Mesendoderm (in vitro differentiated cells): ENCODE data around the gene ARHGAP45.

Experiments
- DNase-seq: peaks from one replicate; pipeline ENCODE4 v3.0.0; 2013
- H2AK5ac ChIP-seq: 2 replicates; pipeline ENCODE4 v1.6.1; 2013; ENCODE audit warnings: low read length, inconsistent platforms
- H2BK120ac ChIP-seq: 2 replicates; pipeline ENCODE4 v1.6.1; 2013; ENCODE audit warnings: low read depth, mild to moderate bottlenecking, low read length, moderate library complexity, mixed read lengths
- H2BK15ac ChIP-seq: replicated peaks from 2 replicates; pipeline ENCODE4 v1.6.1; 2013; ENCODE audit warnings: low read depth, mild to moderate bottlenecking, moderate library complexity
- H2BK5ac ChIP-seq: 2 replicates; pipeline ENCODE4 v1.6.1; 2013; ENCODE audit warnings: low read length, inconsistent platforms
- H3K18ac ChIP-seq: 2 replicates; pipeline ENCODE4 v1.6.1; 2013; ENCODE audit warnings: mild to moderate bottlenecking, low read length, mixed read lengths
- H3K23ac ChIP-seq: one replicate; pipeline ENCODE4 v1.6.1; 2013; ENCODE audit warnings: low read length
- H3K27ac ChIP-seq: 2 replicates; pipeline ENCODE4 v1.5.1; 2013; ENCODE audit warnings: low read depth, mild to moderate bottlenecking, inconsistent platforms, low read length, moderate library complexity
- H3K27me3 ChIP-seq: 2 replicates; pipeline ENCODE4 v1.6.1; 2013; ENCODE audit warnings: low read length, control low read depth, mild to moderate bottlenecking, inconsistent platforms; ENCODE audit not compliant: insufficient read depth, poor library complexity
- H3K36me3 ChIP-seq: 2 replicates; pipeline ENCODE4 v1.6.1; 2013; ENCODE audit warnings: low read length, inconsistent platforms; ENCODE audit not compliant: control insufficient read depth, insufficient read depth
- H3K4ac ChIP-seq: one replicate; pipeline ENCODE4 v1.6.1; 2013; ENCODE audit warnings: low read depth, mild to moderate bottlenecking, low read length, moderate library complexity
- H3K4me1 ChIP-seq: 2 replicates; pipeline ENCODE4 v1.6.1; 2013; ENCODE audit warnings: low read depth, low read length, inconsistent platforms; ENCODE audit not compliant: control insufficient read depth
- H3K4me2 ChIP-seq: 2 replicates; pipeline ENCODE4 v1.6.1; 2013; ENCODE audit warnings: low read length
- H3K4me3 ChIP-seq: 2 replicates; pipeline ENCODE4 v1.5.1; 2013; ENCODE audit warnings: mild to moderate bottlenecking, low read length
- H3K56ac ChIP-seq: one replicate; pipeline ENCODE4 v1.6.1; 2013; ENCODE audit warnings: low read length
- H3K79me1 ChIP-seq: 2 replicates; pipeline ENCODE4 v1.6.1; 2013; ENCODE audit warnings: low read length, inconsistent platforms
- H3K79me2 ChIP-seq: 2 replicates; pipeline ENCODE4 v1.6.1; 2013; ENCODE audit warnings: mild to moderate bottlenecking, low read length; ENCODE audit not compliant: control insufficient read depth, insufficient read depth
- H3K9ac ChIP-seq: 2 replicates; pipeline ENCODE4 v1.6.1; 2013; ENCODE audit warnings: low read length, inconsistent platforms
- H4K5ac ChIP-seq: one replicate; pipeline ENCODE4 v1.6.1; 2013; ENCODE audit warnings: low read length
- H4K8ac ChIP-seq: one replicate; pipeline ENCODE4 v1.6.1; 2013; ENCODE audit warnings: low read depth, mild to moderate bottlenecking, control low read depth, low read length, moderate library complexity
- WGBS: extraction: QIAGEN DNeasy Blood & Tissue Kit; methylation state at CpG from one replicate; pipeline ENCODE4 v1.1.7; 2013; ENCODE audit warnings: low lambda C conversion rate, missing lambda C conversion rate; ENCODE audit not compliant: insufficient coverage; ENCODE audit errors: extremely low coverage; 5-methylcytosine and 5-hydroxymethylcytosine counted together

The ARHGAP45 gene

DNA sequence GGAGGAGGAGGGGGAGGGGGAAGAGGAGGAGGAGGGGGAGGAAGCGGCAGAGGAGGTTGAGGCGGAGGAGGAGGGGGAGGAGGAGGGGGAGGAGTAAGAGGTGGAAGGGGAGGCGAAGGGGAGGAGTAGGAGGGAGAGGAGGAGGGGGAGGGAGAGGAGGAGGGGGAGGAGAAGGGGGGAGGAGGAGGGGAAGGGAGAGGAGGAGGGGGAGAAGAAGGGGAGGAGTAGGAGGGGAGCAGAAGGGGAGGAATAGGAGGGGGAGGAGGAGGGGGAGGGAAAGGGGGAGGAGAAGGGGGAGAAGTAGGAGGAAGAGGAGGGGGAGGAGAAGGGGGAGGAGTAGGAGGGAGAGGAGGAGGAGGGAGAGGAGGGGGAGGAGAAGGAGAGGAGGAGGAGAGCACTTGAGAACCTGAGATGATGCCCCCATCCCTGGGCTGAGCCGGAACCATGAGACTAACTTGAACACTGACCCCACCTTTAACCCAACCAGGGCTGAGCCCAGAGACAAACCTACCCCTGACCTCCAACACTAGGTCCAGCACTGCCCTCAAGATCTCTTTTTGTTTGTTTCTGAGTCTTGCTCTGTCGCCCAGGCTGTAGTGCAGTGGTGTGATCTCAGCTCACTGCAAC is 14.5 kb upstream of the ARHGAP45 start:
- Histone ChIP-seq H3K23ac (no peak overlapping the region), H2BK5ac (no peak overlapping the region), H3K79me2 (no peaks in the 10 kb centered on the region), H3K4me1 (no peaks in the 10 kb centered on the region), H3K27me3 (no peaks in the 10 kb centered on the region), H3K79me1 (no peaks in the 10 kb centered on the region), H3K4me2 (no peak overlapping the region), H3K4ac (no peak overlapping the region), H3K4me3 (no peak overlapping the region), H2BK15ac (no peak overlapping the region), H2AK5ac (no peak overlapping the region), H2BK120ac (no peak overlapping the region), H3K9ac (no peak overlapping the region), H3K56ac (no peak overlapping the region), H4K8ac (no peak overlapping the region), H3K36me3 (no peaks in the 10 kb centered on the region), H3K18ac (no peak overlapping the region), H3K27ac (no peak overlapping the region), H4K5ac (no peak overlapping the region)
- no peak for DNase-seq
- no CpG with 5 or more reads among the region's 5 CpGs for WGBS

DNA sequence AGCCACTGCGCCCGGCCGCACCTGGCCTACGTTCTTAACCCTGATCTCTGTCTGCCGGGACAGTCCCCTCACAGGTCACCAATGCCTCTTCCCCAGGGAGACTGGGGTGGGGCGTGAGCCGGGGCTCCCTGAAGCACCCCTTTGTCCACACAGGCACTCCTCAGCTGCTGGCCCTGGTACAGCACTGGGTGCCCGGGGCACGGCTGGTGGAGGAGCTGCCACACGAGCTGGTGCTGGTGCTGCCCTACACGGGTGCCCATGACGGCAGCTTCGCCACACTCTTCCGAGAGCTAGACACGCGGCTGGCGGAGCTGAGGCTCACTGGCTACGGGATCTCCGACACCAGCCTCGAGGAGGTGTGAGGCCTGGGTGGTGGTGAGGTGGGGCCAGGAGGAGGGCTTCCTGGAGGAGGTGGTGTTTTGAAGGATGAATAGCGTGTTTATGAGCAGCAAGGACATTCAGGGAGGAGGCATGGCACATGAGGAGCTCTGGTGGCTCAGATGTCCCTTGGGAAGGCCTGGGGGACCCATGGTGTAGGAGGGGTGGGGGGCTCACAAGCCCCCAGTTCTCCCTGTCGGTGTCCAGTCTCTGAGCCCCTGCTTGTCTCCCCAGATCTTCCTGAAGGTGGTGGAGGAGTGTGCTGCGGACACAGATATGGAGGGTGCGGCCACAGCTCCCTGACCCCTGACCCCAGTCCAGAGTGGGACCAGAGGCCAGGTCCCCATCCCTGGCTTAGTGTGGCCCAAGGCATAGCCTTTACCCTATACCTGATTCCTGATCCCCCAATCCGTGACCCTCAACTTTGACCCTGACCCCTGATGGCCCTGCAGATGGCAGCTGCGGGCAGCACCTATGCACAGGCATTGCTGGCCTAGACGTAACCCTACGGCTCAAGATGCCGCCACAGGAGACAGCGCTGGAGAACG is 13.5 kb upstream of the ARHGAP45 start:
- no peak overlapping the region for H3K9ac ChIP-seq
- H3K56ac ChIP-seq = no peak overlapping the region
- no peak overlapping the region for H2BK120ac ChIP-seq
- no peak overlapping the region for H3K4me2 ChIP-seq
- H3K23ac ChIP-seq = no peak overlapping the region
- no peak overlapping the region for H3K4ac ChIP-seq
- H3K36me3 ChIP-seq = no peaks in the 10 kb centered on the region
- DNase-seq = no peak
- H2AK5ac ChIP-seq = no peak overlapping the region
- no peaks in the 10 kb centered on the region for H3K79me2 ChIP-seq
- H3K4me3 ChIP-seq = no peak overlapping the region
- H4K5ac ChIP-seq = no peak overlapping the region
- no CpG with 5 or more reads among the region's 31 CpGs for WGBS
- no peak overlapping the region for H2BK15ac ChIP-seq
- H3K27me3 ChIP-seq = no peaks in the 10 kb centered on the region
- H4K8ac ChIP-seq = no peak overlapping the region
- H3K4me1 ChIP-seq = no peaks in the 10 kb centered on the region
- no peak overlapping the region for H3K18ac ChIP-seq
- H3K79me1 ChIP-seq = no peaks in the 10 kb centered on the region
- no peak overlapping the region for H3K27ac ChIP-seq
- no peak overlapping the region for H2BK5ac ChIP-seq

GRCh38 chr19:1054102-1055027 is 12.6 kb upstream of the ARHGAP45 start:
- no peak for DNase-seq

DNA sequence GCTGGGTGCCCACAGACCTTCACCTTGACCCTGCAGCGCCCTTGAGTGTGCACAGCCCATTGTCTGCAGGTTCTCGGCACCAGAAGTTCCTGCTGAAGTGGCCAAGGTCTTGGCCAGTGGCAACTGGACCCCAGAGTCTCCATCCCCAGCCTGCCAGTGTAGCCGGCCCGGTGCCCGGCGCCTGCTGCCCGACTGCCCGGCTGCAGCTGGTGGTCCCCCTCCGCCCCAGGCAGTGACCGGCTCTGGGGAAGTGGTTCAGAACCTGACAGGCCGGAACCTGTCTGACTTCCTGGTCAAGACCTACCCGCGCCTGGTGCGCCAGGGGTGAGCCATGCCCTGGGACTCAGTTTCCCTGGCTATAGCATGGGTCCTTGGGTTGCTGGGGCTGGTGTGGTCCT is 11.9 kb upstream of the ARHGAP45 start:
- Histone ChIP-seq H2BK120ac (no peak overlapping the region), H4K5ac (no peak overlapping the region)

More at GRCh38 chr19:1054102-1055027, 12.6 kb upstream of the ARHGAP45 start:
- Histone ChIP-seq H2BK15ac (no peak overlapping the region), H4K8ac (no peak overlapping the region), H3K56ac (no peak overlapping the region), H3K27me3 (no peaks in the 10 kb centered on the region), H4K5ac (no peak overlapping the region), H3K4ac (no peak overlapping the region), H3K4me1 (no peaks in the 10 kb centered on the region), H2BK120ac (no peak overlapping the region), H3K23ac (no peak overlapping the region), H3K27ac (no peak overlapping the region), H3K79me1 (no peaks in the 10 kb centered on the region), H3K4me2 (no peak overlapping the region), H2BK5ac (no peak overlapping the region), H3K18ac (no peak overlapping the region), H2AK5ac (no peak overlapping the region), H3K36me3 (no peaks in the 10 kb centered on the region), H3K4me3 (no peak overlapping the region), H3K79me2 (no peaks in the 10 kb centered on the region), H3K9ac (no peak overlapping the region)
- no CpG with 5 or more reads among the region's 28 CpGs for WGBS

GRCh38 chr19:1055886-1056620 is 10.9 kb upstream of the ARHGAP45 start:
- H3K4ac ChIP-seq = no peak overlapping the region
- H2BK15ac ChIP-seq = no peak overlapping the region
- H3K79me1 ChIP-seq = no peaks in the 10 kb centered on the region
- no peak for DNase-seq
- H3K4me3 ChIP-seq = no peak overlapping the region
- H3K23ac ChIP-seq = no peak overlapping the region
- H3K4me2 ChIP-seq = no peak overlapping the region
- H4K8ac ChIP-seq = no peak overlapping the region
- H3K79me2 ChIP-seq = no peaks in the 10 kb centered on the region
- H3K27me3 ChIP-seq = no peaks in the 10 kb centered on the region
- H3K27ac ChIP-seq = no peak overlapping the region
- H3K9ac ChIP-seq = no peak overlapping the region
- H3K56ac ChIP-seq = no peak overlapping the region
- WGBS = no CpG with 5 or more reads among the region's 20 CpGs
- H2BK120ac ChIP-seq = no peak overlapping the region
- H3K18ac ChIP-seq = no peak overlapping the region
- no peaks in the 10 kb centered on the region for H3K4me1 ChIP-seq
- H3K36me3 ChIP-seq = no peaks in the 10 kb centered on the region
- H2BK5ac ChIP-seq = no peak overlapping the region
- no peak overlapping the region for H4K5ac ChIP-seq
- no peak overlapping the region for H2AK5ac ChIP-seq

More for the DNA sequence above, 11.9 kb upstream of the ARHGAP45 start:
- no peak overlapping the region for H2AK5ac ChIP-seq
- DNase-seq = no peak
- H3K36me3 ChIP-seq = no peaks in the 10 kb centered on the region
- H2BK5ac ChIP-seq = no peak overlapping the region
- no CpG with 5 or more reads among the region's 14 CpGs for WGBS
- H3K18ac ChIP-seq = no peak overlapping the region
- H3K4me3 ChIP-seq = no peak overlapping the region
- no peak overlapping the region for H3K4me2 ChIP-seq
- H3K4me1 ChIP-seq = no peaks in the 10 kb centered on the region
- no peak overlapping the region for H2BK15ac ChIP-seq
- H3K79me1 ChIP-seq = no peaks in the 10 kb centered on the region
- no peak overlapping the region for H3K56ac ChIP-seq
- H3K27ac ChIP-seq = no peak overlapping the region
- no peak overlapping the region for H3K9ac ChIP-seq
- no peaks in the 10 kb centered on the region for H3K27me3 ChIP-seq
- H3K23ac ChIP-seq = no peak overlapping the region
- H4K8ac ChIP-seq = no peak overlapping the region
- no peak overlapping the region for H3K4ac ChIP-seq
- no peaks in the 10 kb centered on the region for H3K79me2 ChIP-seq
